HG02870 (cell line): Measurements from ENCODE around the gene KIF20B.

ENCODE experiments used
- ATAC-seq: cut with Tn5 transposase; IDR thresholded peaks from one replicate; pipeline ENCODE4 v1.9.1; 2021; ENCODE audit warnings: mild to moderate bottlenecking, moderate library complexity; ENCODE audit not compliant: unreplicated experiment

The KIF20B gene

DNA sequence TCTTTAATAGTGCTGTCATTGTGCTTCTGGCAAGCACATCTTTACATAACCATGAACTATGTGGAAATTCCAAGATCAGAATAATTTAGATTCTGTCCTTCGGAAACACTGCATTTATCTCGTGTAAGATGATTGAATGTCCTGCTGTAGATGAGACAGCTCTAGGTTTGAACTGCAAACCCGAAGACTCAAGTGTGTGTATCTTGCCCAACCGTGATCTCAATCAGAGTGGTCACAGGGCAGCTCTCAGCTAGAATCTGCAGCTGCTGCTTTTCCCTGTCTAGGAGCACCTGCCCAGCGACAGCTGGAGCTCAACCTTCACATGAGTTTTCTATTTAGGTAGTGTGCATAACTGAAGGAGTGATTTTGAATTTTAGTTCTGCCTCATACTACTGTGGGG lies 17.5 kb upstream of the KIF20B start:
- ATAC-seq = no peak

DNA sequence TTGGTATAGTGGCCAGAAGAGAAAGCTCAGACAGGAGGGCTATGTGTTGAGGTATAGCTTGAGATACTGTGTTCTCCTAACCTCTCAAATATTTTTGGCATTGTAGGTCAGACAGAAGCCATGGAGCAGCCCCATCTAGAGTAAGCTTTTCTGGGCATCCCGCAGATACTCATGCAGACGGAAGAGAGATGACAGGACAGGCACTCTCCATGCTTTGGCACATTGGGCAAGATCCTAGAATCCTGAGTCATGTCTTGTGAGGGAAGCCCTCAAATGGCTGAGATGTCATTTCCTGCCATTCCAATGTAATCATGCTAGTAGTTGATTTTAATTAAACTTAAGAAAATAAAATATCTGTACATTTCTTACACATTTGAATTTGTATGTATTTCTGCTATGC lies 16.8 kb upstream of the KIF20B start:
- no peak for ATAC-seq

- no peak for ATAC-seq
These were observed 15.5 kb upstream of the KIF20B start for GRCh38 chr10:89685936-89686335.

DNA sequence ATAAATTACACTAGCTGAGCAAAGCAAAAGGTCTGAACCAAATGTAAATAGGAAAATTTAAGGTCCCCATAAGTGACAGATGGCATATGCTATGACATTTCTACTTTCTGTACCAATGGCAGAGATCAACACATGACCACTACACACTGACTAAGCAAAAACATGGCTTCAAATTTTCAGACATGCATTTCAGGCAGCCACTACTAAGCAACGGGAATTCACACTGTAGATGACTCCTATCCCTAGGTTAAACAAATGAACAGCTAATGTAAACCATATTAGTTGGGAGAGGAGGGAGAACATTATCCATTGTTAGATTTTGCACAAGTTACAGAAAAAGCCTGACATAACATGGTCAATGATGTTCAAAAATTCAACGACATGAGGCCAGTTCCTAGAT lies 11.4 kb upstream of the KIF20B start:
- ATAC-seq = no peak

GRCh38 chr10:89692416-89692815 lies 9.0 kb upstream of the KIF20B start:
- ATAC-seq = no peak

- no peak for ATAC-seq
These were observed 8.2 kb upstream of the KIF20B start for GRCh38 chr10:89693176-89693575.

DNA sequence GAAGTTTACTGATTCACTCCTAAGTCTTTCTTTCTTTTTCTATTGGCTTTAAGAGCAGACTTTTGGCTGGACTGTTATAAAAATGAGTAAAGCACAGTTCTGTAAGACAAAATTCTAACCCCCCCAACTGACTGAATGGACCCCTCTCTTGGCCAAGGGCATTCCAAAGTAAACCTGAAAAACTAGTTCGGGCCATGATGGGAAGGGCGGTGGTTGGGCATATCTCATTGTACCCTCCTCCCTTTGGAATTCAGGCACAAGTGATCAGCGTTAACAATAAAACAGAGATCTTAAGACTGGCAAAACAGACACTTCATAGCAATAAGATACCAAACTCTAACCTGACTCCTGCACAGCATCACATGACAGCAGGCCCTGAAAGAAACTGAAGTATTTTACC lies 6.1 kb upstream of the KIF20B start:
- ATAC-seq = no peak

DNA sequence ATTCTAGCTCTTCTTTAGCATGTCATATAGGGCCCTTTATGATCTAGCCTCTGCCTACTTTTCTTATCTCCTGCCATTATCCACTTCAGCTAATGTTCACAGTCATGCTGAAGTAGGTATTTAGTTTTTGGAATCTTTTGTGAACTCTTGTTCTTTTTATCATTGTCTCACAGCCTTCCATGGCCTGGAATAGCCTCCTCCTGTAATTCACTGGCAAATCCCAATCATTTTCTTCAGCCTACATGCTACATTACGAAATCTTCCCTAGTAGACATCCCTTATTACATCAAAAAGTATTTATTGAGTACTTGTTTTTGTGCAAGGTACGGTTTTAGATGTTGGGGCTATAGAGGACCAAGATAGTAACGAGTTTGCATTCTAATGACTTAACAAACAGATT lies 3.4 kb upstream of the KIF20B start:
- no peak for ATAC-seq

DNA sequence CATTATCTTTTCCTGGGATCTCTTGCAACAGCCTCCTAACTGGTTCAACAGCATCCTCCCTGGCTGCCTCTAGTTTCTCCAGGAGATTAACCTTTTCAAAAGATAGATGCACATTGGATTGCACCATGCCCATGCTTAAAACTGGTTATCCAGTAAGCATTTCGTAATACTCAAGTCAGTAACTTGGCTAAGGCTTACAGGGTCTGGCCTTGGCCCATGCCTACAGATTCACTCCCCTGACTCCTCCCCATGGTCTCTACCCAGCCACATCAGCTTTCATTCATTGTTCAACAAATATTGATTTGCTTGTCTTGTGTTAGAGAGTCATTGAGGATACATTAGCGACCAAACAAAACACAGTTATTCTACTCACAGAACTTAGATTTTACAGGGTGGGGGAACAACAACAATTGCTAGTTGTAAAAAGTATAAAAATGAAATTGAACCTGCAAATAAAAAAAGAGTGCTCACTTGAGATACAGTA lies 1.8 kb upstream of the KIF20B start:
- no peak for ATAC-seq

GRCh38 chr10:89700923-89701241 lies 508 bp upstream of the KIF20B start:
- no peak for ATAC-seq

GRCh38 chr10:89702121-89702480 lies 711 bp downstream of the KIF20B start:
- ATAC-seq = no peak

- no peak for ATAC-seq
These were observed 4.1 kb downstream of the KIF20B start for GRCh38 chr10:89705466-89705865.

- ATAC-seq = no peak
These were observed 4.6 kb downstream of the KIF20B start for GRCh38 chr10:89706011-89706410.

- no peak for ATAC-seq
These were observed 6.0 kb downstream of the KIF20B start for GRCh38 chr10:89707372-89707771.

DNA sequence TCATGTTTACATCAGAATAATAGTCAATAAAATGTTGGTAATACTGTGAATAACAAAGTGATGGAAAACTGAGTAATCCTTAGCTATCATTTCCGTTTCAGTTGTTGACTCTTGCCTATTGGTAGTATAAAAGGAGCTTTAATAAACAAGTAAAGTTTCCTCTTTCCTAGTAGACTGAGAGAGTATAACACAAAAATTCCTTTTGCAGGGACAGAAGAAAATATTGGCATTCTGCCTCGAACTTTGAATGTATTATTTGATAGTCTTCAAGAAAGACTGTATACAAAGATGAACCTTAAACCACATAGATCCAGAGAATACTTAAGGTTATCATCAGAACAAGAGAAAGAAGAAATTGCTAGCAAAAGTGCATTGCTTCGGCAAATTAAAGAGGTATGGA lies 9.4 kb downstream of the KIF20B start:
- no peak for ATAC-seq

GRCh38 chr10:89734616-89735015 lies 33.2 kb downstream of the KIF20B start:
- ATAC-seq = no peak

GRCh38 chr10:89738551-89739209 lies 37.3 kb downstream of the KIF20B start:
- peak; percentile 87 for ATAC-seq

DNA sequence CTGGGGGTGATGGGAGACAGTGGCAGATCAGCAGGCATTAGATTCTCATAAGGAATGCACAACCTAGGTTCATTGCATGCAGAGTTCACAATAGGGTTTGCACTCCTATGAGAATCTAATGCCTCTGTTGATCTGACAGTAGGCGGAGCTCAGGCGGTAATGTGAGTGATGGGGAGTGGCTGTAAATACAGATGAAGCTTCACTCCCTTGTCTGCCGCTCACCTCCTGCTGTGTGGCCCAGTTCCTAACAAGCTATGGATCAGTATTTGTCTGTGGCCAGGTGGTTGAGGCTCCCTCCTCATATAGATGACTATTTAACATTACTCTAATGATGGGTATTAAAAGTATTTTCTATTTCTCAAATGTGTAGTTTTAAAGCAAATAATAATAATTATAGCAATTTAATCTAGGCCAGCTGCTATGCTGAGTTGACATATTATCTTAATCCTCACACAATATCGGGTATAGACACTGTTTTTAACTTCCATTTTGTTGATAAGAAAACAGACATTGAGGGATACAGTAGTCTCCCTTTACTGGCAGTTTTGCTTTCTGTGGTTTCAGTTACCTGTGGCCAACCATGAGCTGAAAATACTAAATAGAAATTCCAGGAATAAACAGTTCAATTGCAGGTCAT lies 39.9 kb downstream of the KIF20B start:
- ATAC-seq = no peak

DNA sequence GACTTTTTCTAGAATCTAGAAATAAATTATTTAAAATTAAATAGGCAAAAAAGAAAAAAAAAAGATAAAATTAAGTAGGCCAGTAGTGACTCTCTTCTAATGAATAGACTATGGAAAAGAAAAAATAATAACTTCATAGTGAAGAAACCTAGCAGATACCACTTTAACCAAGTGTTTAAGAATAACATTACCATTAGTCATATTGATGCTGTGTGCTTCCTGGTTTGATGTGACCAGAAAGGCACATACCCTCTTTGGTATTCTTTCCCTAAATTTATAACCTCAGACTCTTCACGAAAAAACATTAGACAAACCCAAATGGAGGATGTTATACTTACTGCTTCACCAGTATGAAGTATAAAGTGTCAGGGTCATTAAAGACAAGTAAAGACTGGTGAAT lies 42.6 kb downstream of the KIF20B start:
- ATAC-seq = no peak

DNA sequence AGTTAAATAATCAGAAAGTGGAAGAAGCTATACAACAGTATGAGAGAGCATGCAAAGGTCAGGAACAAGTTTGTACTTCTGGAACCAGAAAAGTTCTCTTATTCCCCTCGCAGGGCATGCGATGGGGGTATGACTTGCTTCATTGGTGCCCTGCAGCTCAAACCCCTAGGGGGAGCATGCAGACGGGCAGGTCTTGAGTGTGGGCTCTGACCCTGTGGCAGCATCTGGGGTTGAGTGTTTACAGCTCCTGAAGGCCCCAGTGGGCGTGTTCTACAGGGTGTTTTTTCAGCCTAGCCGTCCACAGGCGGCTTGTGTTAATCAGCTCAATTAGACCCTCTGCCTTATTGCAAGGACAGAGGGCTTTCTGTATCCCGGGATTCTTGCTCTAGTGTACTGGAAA lies 44.5 kb downstream of the KIF20B start:
- ATAC-seq = no peak

DNA sequence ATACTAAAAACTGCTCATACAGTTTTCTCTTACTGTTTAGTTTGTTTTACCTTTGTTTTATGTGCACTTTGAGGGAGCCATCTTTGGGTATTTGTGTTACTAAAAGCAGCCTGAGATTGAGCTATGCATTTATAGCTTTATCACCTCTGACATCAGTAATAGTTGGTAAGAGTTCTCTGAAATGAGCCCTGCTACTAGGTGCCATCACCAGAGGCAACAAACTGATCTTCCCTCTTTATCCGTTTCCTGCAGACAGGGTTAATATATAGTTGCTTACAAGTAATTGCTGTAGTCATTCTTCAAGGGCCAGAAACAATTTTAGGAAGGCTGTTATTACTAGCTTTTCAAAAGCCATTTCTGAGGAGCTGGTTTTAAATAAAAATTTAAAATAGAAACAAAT lies 49.1 kb downstream of the KIF20B start:
- no peak for ATAC-seq

DNA sequence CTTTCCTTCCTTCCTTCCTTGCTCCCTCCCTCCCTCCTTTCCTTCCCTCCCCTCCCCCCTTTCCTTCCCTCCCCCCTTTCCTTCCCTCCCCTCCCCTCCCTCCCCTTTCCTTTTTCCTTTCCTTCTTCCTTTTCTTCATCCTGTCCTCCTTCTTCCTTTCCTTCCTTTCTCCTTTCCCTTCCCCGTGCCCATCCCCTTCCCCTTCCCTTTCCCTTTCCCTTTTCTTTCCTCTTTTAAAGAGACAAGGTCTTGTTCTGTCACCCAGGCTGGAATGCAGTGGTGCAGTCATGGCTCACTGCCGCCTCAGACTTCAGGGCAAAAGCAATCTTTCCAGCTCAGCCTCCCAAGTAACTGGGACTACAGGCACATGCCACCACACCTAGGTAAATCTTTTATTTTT lies 54.0 kb downstream of the KIF20B start:
- ATAC-seq = no peak

DNA sequence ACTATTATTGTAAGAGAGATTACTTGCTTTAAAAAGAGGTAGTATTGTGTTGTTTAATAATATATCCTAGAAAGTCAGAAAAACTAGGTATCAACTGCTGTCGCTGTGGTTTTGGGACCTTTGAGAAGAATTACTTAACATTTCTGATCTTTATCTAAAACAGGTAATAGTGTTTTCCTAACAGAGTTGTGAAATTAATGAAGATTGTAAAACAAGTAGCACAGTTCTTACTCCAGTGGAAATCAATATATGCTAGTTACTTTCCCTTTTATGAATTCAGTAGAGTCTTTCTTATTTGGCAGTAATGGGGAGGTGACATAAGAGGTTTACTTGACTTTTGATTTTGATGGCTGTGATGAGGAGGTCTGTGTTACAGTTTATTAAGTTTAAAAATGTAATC lies 58.1 kb downstream of the KIF20B start:
- ATAC-seq = no peak
